Activated CD4-positive, alpha-beta T cell treated with anti-CD3 and anti-CD28 coated beads, Interleukin-2, Interleukin-4, amounts not matched to agents 100 ng/mL and 50 ng/mL, durations not matched to agents 16 hours and 8 hours (primary cell): ENCODE measurements around the gene CBL.
A peak's percentile ranks its signal among the peaks of the same experiment; 100 is the strongest.

Experiments
- DNase-seq: peaks from one replicate; pipeline ENCODE4 v3.0.0-alpha.2; 2020; ENCODE audit warnings: low spot score

The CBL gene

GRCh38 chr11:119347242-119347641 lies 141.1 kb downstream of the CBL start:
- DNase-seq, result no peak

DNA sequence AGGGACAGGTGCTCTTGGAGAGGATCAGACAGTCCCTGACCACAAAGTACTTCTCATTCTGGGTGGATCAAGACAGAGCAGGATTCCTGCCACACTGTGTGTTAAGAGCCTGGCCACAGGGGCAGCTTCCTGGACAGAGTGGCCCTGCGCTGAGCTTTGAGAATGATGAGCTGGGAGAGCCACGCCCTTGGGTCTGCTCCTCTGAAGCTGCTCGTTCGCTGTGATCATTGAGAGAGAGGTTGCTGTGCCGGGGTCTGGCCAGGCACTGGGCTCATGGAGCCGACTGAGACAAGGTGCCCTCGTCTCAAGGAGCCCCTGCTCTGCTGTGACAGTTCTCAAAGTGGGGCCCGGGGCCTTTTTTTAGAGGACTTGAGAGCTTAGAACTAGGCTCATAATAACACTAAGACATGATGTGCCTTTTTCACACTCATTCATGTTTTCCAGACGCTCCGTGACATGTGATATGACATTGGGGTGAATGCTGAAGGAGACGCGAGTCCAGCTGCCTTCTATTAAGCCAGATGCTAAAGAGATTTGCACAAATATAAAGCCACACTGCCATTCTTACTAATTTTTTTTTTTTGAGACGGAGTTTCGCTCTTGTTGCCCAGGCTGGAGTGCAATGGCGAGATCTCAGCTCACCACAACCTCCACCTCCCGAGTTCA lies 141.9 kb downstream of the CBL start:
- DNase-seq, result no peak

DNA sequence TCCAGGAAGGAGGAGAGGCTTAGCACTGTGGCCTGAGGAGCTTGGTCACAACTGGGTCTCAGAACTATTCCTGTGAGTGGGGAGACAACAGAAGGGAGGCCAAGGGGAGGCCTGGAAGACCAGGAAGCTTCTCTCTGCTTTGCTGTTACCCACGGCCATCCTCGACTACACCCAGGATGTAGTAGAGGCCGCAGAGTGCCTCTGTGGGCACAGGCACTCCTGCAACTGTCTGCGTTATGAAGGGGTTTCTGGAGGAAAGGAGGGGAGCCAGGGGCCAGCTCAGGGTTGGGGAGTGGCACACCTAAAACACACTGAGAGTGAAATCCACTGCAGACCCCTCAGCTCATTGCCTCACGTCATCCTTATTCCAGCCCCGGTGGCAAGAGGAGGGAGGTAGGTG lies 144.2 kb downstream of the CBL start:
- DNase-seq, result no peak

DNA sequence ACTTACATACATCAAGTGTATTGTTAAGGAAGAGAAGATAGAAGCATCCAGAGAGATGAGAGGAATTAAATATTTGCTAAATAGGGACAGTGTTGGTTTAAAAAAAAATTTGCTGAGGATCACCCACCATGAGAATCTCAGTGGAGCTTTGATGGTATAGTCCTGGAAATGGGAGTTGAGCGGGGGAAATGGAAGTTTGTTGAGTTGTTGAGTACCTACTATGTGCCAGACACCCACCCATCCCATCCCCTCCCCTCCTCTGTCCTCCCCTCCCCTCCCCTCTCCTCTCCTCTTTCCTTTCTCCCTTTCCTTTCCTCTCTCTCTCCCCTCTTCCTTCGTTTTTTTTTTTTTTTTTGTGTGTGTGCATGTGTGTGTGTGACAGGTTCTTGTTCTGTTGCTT lies 145.1 kb downstream of the CBL start:
- no peak for DNase-seq

DNA sequence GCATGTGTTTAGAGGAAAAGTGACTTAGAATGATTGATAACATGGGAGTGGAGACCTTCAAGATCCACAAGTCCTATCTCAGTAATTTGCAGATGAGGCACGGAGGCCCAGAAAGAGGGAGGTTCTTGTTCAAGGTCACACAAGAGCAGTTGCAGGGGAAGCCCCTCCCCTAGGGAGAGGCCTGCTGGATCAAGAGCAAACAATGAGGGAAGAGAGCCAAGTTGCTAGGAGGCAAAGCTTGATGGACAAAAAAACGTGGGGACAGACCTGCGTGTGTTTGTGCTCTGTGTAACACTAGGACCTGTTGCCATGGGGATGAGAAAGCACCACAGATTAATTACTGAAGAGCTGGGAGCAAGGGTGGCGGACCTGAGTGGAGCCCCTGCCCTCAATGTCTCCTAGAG lies 146.7 kb downstream of the CBL start:
- no peak for DNase-seq

- no peak for DNase-seq
These were observed 149.1 kb downstream of the CBL start for GRCh38 chr11:119355091-119355843.

DNA sequence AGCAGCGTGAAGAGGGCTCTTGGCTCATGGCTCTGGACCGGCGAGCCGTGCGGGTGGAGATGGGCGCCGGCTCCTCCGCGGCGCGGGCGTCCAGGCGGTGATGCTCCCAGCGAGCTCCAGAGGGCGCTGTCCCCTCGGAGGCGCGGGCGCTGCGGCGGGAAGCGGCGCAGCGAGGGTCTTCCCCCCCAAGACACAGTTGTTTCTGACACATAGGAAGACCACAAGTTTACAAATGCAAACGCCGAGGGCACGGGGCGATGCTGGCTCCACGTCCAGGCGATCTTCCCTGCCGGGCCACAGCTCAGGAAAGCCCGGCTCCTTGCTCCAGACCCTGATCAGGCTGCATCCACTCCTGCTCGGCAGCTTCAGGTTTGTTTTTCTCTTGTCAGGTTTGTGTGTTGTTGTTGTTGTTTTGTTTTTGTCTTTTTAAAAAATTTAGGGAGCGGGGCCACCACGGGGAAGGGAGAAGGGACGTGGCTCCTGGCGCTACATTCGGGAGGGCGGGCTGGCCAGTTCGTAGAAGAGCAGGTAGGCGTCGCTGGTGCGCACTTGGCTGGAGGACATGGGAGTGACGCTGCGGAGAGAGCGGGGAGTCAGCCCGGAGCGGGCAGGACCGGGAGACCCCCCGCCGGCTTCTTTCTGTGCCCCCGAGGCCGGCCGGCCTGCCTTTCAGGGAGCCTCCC lies 150.4 kb downstream of the CBL start:
- DNase-seq, result peak; percentile 68

DNA sequence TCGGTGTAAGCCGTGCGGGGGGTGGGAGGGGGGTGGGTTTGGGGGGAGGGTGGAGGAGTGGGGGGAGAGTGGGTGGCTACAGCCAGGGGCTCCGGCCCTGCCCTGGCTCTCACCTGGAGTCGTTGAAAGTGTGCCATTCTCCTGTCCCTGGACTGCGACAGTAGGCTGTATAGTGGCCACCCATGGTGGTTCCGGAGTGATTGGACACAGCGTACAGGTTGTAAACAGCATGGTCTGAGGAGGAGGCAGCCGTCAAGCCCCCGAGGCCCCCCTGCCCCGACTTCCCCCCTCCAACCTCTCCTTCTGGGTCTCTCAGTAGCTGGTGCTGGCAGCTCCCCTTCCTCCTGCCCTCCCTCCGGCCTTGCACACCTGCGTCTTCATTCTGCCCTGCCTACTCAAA lies 150.9 kb downstream of the CBL start:
- DNase-seq, result no peak
